CD4-positive, alpha-beta T cell treated with Interleukin-6 for 4 hours (primary cell): ENCODE data around the gene RWDD2A.
"Not testable (repeated sequence)": the region's sequence is repeated elsewhere in the genome, so short reads cannot be mapped to it uniquely, and the experiment has no call there.

Source experiments
- DNase-seq: peaks from one replicate; pipeline ENCODE4 v3.0.0-alpha.2; 2020; ENCODE audit warnings: mixed read lengths

RWDD2A gene

GRCh38 chr6:83192871-83193746 lies at the start of gene RWDD2A, which contains the start of gene PGM3:
RWDD2A (plus strand) TSS chr6:83193357; CDS start chr6:83194452, 1,095 bp downstream.
PGM3 (minus strand) TSS chr6:83193265; CDS start chr6:83191012, 2,253 bp downstream.
- DNase-seq: peak; percentile 92

GRCh38 chr6:83151114-83151513 lies 42.0 kb upstream of the RWDD2A start:
- DNase-seq: no peak

- DNase-seq: no peak
Measured at GRCh38 chr6:83152913-83153312, 40.2 kb upstream of the RWDD2A start.

GRCh38 chr6:83153883-83154521 lies 39.2 kb upstream of the RWDD2A start:
- DNase-seq: no peak

GRCh38 chr6:83155794-83156193 lies 37.4 kb upstream of the RWDD2A start:
- no peak for DNase-seq

GRCh38 chr6:83160167-83160566 lies 33.0 kb upstream of the RWDD2A start:
- DNase-seq: no peak

GRCh38 chr6:83167726-83168278 lies 25.4 kb upstream of the RWDD2A start:
- no peak for DNase-seq

GRCh38 chr6:83168556-83168955 lies 24.6 kb upstream of the RWDD2A start:
- no peak for DNase-seq

- DNase-seq: no peak
Measured at GRCh38 chr6:83169106-83169505, 24.1 kb upstream of the RWDD2A start.

- no peak for DNase-seq
Measured at GRCh38 chr6:83169511-83169910, 23.6 kb upstream of the RWDD2A start.

- DNase-seq: no peak
Measured at GRCh38 chr6:83176246-83176645, 16.9 kb upstream of the RWDD2A start.

GRCh38 chr6:83180426-83180950 lies 12.7 kb upstream of the RWDD2A start:
- no peak for DNase-seq

GRCh38 chr6:83182114-83182513 lies 11.0 kb upstream of the RWDD2A start:
- no peak for DNase-seq

- no peak for DNase-seq
Measured at GRCh38 chr6:83183082-83183828, 9.9 kb upstream of the RWDD2A start.

- no peak for DNase-seq
Measured at GRCh38 chr6:83185096-83185495, 8.1 kb upstream of the RWDD2A start.

GRCh38 chr6:83188501-83188900 lies 4.7 kb upstream of the RWDD2A start:
- DNase-seq: no peak

GRCh38 chr6:83190626-83191025 lies 2.5 kb upstream of the RWDD2A start:
- no peak for DNase-seq

- DNase-seq: not testable (repeated sequence)
Measured at GRCh38 chr6:83191974-83192373, 1.2 kb upstream of the RWDD2A start.

GRCh38 chr6:83192456-83192855 lies 701 bp upstream of the RWDD2A start:
- no peak for DNase-seq

GRCh38 chr6:83193747-83194566 lies 800 bp downstream of the RWDD2A start:
- peak; percentile 27 for DNase-seq

- DNase-seq: no peak
Measured at GRCh38 chr6:83198486-83199172, 5.5 kb downstream of the RWDD2A start.
